Ecto neural progenitor cell (in vitro differentiated cells): ENCODE results near the gene STXBP5L.
"Not testable (repeated sequence)": the region's sequence is repeated elsewhere in the genome, so short reads cannot be mapped to it uniquely, and the experiment has no call there.

ENCODE experiments used
- DNase-seq: peaks from one replicate; pipeline ENCODE4 v3.0.0-alpha.2; 2018; ENCODE audit warnings: low spot score

The STXBP5L gene

DNA sequence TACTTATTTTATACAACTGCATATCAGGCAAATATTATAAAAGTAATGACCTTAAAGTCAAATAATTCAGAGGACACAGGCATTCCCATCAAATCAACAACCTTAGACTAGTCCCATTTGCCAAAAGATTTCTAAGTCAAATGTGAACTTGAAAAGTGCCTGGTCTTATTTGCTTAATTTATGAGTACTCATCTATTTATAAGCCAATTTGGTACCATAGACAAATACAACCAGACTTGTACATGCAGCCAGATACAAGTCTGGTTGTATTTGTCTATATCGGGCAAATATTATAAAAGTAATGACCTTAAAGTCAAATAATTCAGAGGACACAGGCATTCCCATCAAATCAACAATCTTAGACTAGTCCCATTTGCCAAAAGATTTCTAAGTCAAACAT, 322.2 kb downstream of the STXBP5L start:
- not testable (repeated sequence) for DNase-seq

DNA sequence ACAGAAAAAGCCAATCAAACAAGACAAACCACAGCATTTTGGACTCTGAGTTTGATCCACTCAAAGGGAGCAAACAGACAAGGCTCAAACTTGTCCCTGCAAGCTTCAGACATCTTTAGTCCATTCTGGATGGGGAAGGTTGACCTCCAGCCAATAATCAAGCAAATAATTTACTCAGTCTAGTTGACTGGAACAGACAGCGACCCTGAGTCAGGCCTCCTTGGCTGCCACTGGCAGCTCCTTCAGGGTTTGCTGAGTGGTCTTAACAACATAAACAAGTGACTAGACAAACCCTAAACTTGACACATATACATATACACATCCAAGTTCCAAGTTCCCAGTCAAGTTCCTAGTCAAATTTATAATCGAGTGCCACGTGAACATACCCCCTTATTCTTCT, 323.9 kb downstream of the STXBP5L start:
- DNase-seq: no peak

DNA sequence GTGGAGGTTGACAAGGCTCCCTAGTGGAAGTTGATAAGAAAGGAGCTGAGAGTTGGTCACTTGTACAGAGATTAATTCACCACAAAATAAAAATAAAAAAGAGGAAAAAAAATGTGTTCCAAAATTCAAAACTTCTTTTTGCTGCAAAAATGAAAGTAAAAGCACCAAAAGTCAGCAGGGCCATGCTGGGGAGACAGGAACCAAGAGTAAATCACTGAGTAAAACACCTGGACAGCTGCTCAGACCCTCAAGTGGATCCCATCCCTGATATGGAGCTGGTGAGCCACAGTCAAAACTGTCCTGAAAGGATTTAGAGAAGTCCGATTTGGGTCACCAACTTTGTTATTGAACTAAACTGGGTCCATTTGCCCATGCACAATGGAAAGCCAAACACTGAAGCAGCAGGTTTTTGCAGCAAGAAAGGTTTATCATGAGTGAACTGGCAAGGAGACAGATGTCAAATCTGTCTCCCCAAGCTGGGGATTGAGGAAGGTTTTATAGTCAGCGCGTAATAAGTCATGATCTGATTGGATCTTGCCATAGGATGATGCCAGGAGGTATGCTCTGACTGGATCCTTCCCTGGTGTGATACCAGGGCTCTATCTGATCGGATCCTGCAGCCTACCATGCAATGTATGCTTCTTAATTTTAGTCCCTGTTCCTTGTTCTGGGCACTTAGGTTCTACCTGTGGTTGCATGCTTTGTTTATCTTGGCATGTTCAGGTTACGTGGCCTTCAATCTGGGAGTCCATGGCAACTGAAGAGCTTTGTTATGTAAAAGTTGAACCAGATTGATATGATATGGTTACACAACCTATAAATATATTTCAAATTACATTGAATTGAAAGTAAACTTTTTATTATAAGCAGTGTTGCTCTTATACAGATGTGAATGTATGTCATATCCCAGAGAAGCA, 324.6 kb downstream of the STXBP5L start:
- no peak for DNase-seq

DNA sequence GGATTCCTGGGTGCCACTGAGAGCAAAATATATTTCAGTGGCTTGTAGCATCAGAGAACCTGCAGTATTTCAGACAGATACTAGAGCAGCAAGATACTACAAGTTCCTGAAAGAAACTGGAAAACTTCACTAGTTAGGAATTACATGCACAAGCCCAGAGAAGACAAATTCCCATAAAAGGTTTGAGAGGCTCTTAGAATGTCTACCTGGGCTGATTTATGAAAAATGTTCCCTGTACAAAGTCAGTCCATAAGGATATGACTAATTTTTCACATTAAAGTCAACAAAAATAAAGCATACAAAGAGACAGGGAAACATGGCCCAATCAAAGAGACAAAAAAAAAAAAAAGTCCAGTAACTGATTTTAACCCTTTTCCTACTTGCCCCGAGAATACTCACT, 335.2 kb downstream of the STXBP5L start:
- DNase-seq: no peak

DNA sequence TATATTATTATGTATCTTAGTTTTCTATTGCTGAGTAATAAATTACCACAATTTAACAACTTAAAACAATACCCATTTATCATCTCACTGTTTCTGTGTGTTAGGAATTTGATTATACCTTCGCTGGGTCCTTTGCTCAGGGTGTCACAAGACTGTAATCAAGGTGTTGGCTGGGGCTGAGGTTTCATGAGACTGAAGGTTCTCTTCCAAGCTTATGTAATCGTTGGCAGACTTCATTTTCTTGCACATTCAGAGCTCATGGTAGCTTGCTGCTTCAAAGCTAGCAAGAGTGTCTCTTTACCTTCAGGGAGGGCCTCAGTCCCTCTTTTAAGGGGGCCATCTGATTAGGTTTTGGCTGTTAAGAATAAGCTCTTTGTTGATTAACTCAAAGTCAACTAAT, 344.7 kb downstream of the STXBP5L start:
- DNase-seq: no peak

DNA sequence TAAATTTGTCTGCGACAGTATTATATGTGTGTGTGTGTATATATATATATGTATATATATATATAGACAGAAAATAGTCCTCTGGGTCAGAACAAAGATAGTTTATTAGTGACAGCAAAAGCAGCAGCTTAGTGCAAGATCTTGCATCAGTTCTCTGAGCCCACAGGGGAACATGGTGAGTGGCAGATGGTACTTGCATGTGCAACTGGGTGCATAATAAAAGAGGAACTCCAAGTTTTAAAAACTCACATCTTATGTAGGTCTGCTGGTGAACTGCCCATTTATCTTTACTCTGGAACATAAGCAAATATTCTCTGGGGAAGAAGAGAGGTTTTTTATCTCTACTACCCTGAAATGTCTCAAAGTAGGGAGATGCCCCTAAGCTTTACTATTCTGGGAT, 361.4 kb downstream of the STXBP5L start:
- no peak for DNase-seq

DNA sequence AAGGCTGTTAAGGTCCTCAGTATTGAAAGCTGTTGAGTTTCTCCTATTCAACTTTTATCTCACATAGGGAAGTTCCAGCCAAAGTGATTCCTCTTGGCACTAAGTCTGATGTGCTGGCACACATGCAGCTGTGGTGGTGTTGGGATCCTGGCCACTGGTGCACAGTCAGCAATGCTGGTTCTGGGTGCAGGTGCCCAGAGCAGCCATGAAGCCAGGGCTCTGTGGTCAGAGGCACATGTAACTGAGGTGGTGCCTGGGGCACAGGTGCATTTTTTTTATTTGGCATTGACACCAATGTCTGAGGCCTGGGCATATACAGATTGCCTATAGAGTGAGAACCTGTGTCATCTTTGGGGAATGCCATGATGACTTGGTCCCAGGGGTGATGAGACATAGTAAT, 366.4 kb downstream of the STXBP5L start:
- DNase-seq: no peak

DNA sequence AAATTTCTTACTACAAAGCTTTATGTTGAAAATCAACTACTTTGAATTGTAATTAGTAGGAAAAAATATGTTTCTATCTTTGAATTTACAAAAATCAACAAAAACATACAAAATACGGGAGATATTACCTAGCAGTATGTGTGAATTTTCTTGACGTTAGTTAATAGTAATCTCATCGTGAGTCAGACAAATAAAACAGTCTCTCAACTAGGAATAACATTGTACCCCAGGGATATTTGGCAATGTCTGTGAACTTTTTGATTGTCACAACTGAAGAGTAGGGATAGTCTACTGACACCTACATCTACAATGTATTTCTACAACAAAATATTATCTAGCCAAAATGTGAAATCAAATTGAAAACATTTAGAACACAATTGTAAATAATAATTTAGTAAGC, 387.4 kb downstream of the STXBP5L start:
- DNase-seq: no peak

DNA sequence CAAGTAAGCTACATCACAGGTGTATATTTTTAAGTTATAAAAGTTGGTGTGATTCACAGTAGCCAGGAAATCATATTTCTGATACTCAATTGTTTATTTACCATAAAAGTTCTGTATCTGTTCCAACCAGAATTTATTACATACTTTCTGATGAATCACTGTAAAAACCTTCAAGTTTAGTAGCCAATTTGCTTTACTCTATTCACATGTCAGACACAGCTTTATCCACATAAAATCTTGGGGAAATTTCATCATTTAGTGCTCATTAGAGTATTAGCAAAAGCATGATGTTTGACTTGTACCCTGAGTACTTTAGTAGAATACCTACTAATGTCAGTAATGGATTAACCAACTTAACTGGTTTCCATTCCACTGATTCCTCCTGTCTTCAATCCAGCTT, 388.0 kb downstream of the STXBP5L start:
- no peak for DNase-seq

DNA sequence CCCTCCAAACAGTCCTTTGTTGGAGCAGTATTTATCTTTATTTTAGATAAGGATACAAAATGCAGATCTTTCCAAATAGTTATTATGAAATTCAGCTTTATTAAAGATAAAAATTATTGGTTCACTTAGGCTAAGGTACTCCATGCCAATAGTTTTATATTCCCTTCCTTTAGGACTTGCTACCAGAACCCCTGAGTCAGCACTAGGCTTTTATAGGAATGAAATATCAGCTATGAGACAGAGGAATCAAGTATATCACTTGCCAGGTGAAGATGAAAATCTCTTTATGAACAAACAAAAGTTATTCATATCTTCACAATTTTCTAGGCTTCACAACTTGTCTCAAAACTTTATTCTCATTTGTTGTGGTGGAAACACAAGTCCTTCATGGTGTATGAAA, 416.3 kb downstream of the STXBP5L start:
- DNase-seq: no peak

DNA sequence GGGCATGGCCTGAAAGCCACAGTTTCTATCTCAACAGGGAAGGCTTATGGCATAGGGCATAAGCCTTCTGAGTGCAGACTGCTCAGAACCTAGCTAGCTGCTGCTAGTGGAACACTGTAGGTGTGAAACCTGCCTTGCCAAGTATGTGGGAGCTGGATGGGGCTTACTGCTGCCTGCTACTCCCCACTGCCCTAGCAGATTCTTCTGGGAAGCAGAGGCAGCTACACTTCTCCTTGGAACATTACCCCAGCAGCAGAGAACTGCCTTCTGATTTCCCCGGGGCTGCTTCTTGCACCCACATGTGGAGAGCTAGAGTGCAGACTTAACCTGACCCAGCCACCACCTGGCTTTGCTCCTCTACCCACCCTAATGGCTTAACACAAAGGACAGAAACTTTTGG, 422.1 kb downstream of the STXBP5L start:
- no peak for DNase-seq

DNA sequence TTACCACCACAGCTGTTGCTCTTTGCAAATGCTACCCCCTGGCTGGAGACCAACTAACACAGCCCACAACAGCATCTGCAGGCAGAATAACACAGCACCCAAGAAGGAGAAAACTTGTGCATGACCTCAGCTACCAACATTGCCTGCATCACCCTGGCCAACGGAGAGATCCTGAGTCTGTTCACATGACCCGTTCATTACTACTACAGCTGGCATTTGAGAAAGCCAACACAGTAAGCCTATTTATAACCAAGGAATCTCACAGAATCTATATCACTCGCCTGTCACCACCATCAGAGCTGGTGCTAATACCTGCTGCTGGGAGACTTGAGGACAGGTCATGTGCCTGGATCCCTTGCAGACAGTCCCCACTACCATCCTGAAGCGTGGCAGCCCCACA, 422.6 kb downstream of the STXBP5L start:
- no peak for DNase-seq

DNA sequence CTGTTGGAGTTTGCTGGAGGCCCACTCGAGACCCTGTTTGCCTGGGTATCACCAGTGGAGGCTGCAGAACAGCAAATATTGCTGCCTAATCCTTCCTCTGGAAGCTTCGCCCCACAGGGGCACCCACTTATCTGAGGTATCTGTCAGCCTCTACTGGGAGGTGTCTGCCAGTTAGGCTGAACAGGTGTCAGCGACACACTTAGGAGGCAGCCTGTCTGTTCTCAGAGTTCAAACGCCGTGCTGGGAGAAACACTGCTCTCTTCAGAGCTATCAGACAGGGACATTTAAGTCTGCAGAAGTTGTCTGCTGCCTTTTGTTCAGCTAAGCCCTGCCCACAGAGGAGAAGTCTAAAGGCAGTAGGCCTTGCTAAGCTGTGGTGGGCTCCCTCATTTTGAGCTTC, 448.0 kb downstream of the STXBP5L start:
- not testable (repeated sequence) for DNase-seq

DNA sequence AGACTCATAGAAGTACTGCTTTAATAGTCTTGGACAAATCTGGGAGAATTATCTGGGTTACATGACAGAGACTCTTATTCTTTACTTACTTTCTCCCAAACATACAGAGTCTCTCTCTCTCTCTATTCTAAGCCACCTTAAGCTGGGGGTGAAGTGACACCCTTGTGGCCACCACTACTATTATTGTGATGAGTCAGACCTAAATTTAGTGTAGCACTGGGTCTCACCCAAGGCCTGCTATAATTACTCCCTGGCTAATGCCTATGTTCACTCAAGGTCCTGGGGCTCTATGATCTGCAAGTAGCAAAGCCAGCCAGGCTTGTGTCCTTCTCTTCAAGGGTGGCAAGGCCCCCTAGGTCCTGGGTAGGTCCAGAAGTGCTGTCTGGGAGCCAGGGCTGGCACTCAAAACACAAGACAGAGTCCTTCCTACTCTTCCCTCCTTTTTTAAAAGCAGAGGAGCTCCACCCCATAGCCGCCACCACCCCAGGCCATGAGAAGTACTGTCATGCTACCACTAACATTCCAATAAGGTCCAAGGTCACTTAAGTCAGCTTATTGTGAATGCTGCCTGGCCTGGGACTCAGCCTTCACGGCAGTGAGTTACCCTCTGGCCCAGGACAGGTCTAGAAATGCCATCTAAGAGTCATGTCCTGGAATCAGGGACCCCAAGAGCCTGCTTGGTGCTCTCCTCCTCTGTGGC, 454.2 kb downstream of the STXBP5L start:
- DNase-seq: no peak

DNA sequence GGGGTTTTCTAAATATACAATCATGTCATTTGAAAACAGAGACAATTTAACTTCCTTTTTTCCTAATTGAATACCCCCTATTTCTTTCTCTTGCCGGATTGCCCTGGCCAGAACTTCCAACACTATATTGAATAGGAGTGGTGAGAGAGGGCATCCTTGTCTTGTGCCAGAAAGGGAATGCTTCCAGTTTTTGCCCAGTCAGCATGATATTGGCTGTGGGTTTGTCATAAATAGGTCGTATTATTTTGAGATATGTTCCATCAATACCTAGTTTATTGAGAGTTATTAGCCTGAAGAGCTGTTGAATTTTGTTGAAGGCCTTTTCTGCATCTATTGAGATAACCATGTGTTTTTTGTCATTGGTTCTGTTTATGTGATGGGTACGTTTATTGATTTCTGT, 480.3 kb downstream of the STXBP5L start:
- DNase-seq: not testable (repeated sequence)

DNA sequence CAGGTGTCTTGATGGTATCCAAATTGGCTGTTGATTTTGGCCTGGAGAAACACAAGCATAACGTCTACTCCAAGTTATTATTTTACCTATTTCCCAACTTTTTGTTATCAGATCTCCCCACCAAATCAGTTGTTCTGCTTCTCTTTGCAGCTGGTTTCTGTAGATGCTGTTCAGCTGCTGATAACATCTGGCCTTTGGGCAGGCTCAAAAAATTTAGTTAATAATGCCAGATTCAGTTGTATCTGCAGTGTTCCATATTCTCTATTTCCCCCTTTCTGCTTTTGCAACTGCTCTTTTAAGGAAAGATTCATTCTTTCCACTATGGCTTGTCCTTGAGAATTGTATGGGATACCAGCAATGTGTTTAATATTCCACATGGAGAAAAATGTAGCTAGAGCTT, 488.0 kb downstream of the STXBP5L start:
- not testable (repeated sequence) for DNase-seq

DNA sequence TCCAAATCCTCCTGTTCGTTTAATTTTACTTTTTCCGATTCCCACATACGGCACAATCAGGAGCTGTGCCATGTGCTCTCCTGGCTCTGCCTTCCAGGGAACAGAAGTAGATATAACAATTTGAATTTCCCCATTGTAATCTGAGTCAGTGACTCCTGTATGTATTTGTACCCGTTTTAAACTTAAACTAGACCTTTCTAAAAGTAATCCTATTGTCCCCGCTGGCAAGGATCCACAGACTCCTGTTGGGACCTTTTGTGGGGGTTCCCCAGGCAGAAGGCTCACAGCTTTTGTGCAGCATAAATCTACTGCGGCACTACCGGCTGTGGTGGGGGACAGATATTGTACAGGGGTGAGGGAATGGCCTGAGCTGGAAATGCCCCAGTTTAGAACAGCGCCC, 490.0 kb downstream of the STXBP5L start:
- DNase-seq: not testable (repeated sequence)

DNA sequence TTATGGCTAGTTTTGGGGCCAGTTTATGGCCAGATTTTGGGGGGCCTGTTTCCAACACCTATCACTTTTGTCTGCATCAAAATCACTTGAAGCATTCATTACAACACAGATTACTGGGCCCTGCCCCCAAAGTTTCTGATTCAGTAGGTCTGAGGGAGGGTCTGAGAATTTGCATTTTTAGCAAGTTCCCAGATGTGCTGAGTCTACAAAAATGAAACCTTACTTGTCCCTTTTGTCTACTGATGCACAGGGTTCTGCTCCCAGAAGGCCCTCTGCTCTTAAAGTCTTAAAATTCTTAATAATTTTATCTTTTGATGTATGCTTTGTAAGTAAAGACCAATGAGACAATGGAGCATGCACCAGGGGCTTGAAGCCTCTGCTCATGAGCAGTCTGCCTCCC, 491.8 kb downstream of the STXBP5L start:
- no peak for DNase-seq

DNA sequence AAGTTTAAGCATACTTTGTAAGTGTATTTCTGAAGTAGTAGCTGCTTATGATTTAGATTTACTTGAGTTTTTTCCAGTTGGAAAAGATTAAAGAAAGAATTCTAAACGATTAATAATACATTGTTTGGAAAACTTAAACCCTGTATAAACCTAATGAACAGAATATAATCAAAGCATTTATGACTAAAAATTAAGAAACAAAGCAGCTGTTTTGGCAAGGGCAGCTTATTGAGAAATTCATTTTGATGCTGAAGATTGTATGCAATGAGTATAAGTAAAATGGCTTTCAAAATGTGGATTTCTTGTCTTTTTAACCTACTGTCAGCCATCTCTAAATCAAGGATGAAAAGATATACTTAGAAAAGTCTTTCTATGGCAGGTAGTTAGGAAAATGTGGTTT, 497.6 kb downstream of the STXBP5L start:
- DNase-seq: no peak

DNA sequence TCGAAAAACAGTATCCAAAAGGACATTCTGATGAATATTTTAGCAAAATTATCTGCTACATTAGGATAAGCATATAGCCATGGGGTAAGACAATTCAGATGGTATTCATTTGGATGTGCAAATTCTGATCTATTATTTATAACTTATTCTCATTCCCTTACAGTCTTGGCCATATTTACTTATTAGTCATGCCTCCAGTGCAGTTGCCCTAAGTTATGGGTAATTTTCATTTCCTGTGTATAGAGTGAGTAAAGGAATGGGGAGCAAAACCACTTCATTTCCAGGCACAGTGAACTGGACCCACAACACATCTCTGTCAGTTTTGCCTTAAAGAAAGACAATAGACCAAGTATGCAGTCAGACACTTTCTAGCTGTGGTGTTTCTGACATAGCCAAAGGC, 503.5 kb downstream of the STXBP5L start:
- no peak for DNase-seq

DNA sequence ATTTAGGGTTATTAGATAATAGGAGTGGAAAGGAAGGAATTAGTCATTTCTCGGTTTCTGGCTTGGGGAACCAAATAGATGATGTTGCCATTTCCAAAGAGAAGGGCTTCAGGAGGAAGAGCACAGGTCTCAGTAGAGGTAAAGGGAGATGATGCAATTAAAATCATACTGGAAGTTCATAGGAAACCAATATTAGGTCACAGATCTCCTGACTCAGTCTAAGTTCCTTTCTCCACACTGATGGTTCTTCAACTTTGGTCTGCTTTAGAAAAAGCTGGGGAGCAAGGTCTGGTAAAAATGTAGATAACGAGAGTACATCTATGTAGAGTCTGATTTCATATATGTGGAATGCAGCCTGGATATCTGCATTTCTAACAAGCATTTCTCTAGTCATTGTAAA, 506.9 kb downstream of the STXBP5L start:
- no peak for DNase-seq

DNA sequence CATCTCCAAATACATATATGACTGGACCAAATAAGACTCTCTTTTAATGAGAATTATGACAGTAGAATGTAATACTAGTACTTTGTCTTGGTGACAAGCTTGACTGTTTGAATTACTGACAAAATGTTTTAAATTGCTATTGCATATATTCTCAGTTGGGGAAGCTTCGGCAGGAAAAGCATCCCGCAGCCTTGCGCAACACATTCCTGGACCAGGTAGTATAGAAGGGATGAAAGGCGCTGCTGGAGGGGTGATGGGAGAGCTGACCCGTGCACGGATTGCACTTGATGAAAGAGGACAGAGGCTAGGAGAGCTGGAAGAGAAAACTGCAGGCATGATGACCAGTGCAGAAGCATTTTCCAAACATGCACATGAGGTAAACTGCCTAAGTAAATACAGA, 510.2 kb downstream of the STXBP5L start:
- DNase-seq: no peak

DNA sequence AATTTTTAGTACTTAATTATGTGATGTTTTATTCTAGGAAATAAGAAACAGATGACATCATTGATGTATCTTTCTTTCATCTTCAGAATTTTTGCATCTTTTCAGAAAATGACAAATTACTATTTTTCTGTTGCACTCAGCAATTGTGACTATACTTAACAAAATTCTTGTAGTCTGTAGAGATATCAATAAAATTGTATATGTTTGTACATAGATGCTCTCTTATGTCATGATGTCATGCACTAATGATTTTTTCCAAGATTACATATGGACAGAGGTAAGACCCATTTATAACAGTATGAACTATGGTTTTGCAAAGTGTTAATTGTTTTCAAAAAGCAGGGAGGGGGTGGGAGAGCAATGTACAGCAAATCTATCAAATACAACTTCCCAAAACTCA, 516.5 kb downstream of the STXBP5L start:
- no peak for DNase-seq
